Ovary (tissue), 3 donors: ENCODE data around the gene CHST13.

Experiments used
- CTCF ChIP-seq, 3 donors: fragments of 450-650 bp in 2 of 3; fragments of 200-600 bp in 1 of 3; IDR thresholded peaks; one replicate each; pipeline versions ENCODE4 v1.5.1 to v1.8.0; 2016 to 2022; ENCODE audit warnings: antibody characterized with exemption in 3 of 3, mild to moderate bottlenecking in 1 of 3
- POLR2A ChIP-seq: fragments of 450-650 bp; IDR thresholded peaks from one replicate; pipeline ENCODE4 v1.6.1; 2017; ENCODE audit warnings: antibody characterized with exemption, mild to moderate bottlenecking, moderate library complexity
- donor health status: DM: no; HTN: no; CAD: no.

- no peak for TF ChIP-seq POLR2A
- no peak for TF ChIP-seq CTCF (IDR thresholded peaks at IDR 0.05)
Observed at GRCh38 chr3:126542340-126543241, 18.6 kb downstream of the CHST13 start.
